HEK293 (cell line): ENCODE measurements around the gene CWF19L2.

Source experiments
- CTCF ChIA-PET: fragments of 350-600 bp; formaldehyde crosslinking; extraction: SDS; loops from one replicate; lab custom pipeline; 2021; ENCODE audit warnings: antibody characterized with exemption; lab: Yijun Ruan, JAX
- POLR2A ChIA-PET: fragments of 300-600 bp; formaldehyde crosslinking; extraction: SDS; loops from one replicate; lab custom pipeline; 2020; ENCODE audit warnings: antibody characterized with exemption, inconsistent platforms; lab: Yijun Ruan, JAX
- H3K27ac ChIP-seq: fragments of 200-500 bp; sonication (Bioruptor generic); 2 replicates; pipeline ENCODE4 v1.5.1; 2014; ENCODE audit warnings: low read depth, low read length, control low read depth, inconsistent platforms; ENCODE audit errors: extremely low read depth
- H3K36me3 ChIP-seq, 2 experiments: fragments of 200-500 bp in 1 of 2; sonication (Bioruptor generic) in 1 of 2; 1 replicate in 1 of 2; 2 replicates in 1 of 2; pipeline ENCODE4 v1.5.1; 2014 to 2017; ENCODE audit warnings: inconsistent platforms in 2 of 2, low read length in 2 of 2; ENCODE audit not compliant: control insufficient read depth in 2 of 2, insufficient read depth in 1 of 2
- H3K4me1 ChIP-seq: fragments of 200-500 bp; sonication (Bioruptor generic); 2 replicates; pipeline ENCODE4 v1.5.1; 2014; ENCODE audit warnings: mild to moderate bottlenecking, low read length, inconsistent platforms; ENCODE audit not compliant: control insufficient read depth, insufficient read depth
- H3K4me3 ChIP-seq: 2 replicates; pipeline ENCODE4 v1.5.1; 2011; ENCODE audit warnings: low read depth, mild to moderate bottlenecking, control low read depth, low read length, moderate library complexity
- H3K9me3 ChIP-seq: fragments of 200-500 bp; sonication (Bioruptor generic); 2 replicates; pipeline ENCODE4 v1.5.1; 2014; ENCODE audit warnings: low read depth, low read length, inconsistent platforms; ENCODE audit not compliant: control insufficient read depth, insufficient read depth
- HOXA7 ChIP-seq: sonication (generic); formaldehyde crosslinking; IDR thresholded peaks from 2 replicates; pipeline ENCODE4 v1.8.1; 2022; ENCODE audit warnings: missing genetic modification reagents, borderline replicate concordance
- ZNF202 ChIP-seq: fragments of 450-650 bp; formaldehyde crosslinking; IDR thresholded peaks from 2 replicates; pipeline ENCODE4 v1.5.1; 2016; ENCODE audit warnings: missing biosample characterization, missing genetic modification characterization, borderline replicate concordance
- ZNF266 ChIP-seq: fragments of 450-650 bp; formaldehyde crosslinking; IDR thresholded peaks from 2 replicates; pipeline ENCODE4 v1.5.1; 2016; ENCODE audit warnings: missing biosample characterization, missing genetic modification characterization, low read depth
- ZNF292 ChIP-seq: fragments of 450-650 bp; formaldehyde crosslinking; IDR thresholded peaks from 2 replicates; pipeline ENCODE4 v1.5.1; 2016; ENCODE audit warnings: low read depth, missing biosample characterization, missing genetic modification characterization, borderline replicate concordance
- ZNF311 ChIP-seq: fragments of 450-650 bp; formaldehyde crosslinking; IDR thresholded peaks from 2 replicates; pipeline ENCODE4 v1.5.1; 2017; ENCODE audit warnings: missing biosample characterization, missing genetic modification characterization, borderline replicate concordance
- ZNF558 ChIP-seq: fragments of 450-650 bp; formaldehyde crosslinking; IDR thresholded peaks from 2 replicates; pipeline ENCODE4 v1.5.1; 2016; ENCODE audit warnings: missing biosample characterization, missing genetic modification characterization
- ZNF596 ChIP-seq: fragments of 450-650 bp; IDR thresholded peaks from 2 replicates; pipeline ENCODE4 v1.5.0; 2018; ENCODE audit warnings: missing biosample characterization, mild to moderate bottlenecking, missing genetic modification characterization, moderate library complexity
- ZNF610 ChIP-seq: fragments of 450-650 bp; formaldehyde crosslinking; IDR thresholded peaks from 2 replicates; pipeline ENCODE4 v1.5.1; 2016; ENCODE audit warnings: missing biosample characterization, missing genetic modification characterization, borderline replicate concordance
- ZNF621 ChIP-seq: fragments of 450-650 bp; formaldehyde crosslinking; IDR thresholded peaks from 2 replicates; pipeline ENCODE4 v1.5.1; 2017; ENCODE audit warnings: missing biosample characterization, missing genetic modification characterization
- ZNF623 ChIP-seq: fragments of 450-650 bp; formaldehyde crosslinking; IDR thresholded peaks from 2 replicates; pipeline ENCODE4 v1.5.1; 2016; ENCODE audit warnings: missing biosample characterization, missing genetic modification characterization
- ZNF658 ChIP-seq: fragments of 450-650 bp; formaldehyde crosslinking; IDR thresholded peaks from 2 replicates; pipeline ENCODE4; 2016; ENCODE audit warnings: missing biosample characterization, missing genetic modification characterization
- ZNF701 ChIP-seq: fragments of 450-650 bp; formaldehyde crosslinking; IDR thresholded peaks from 2 replicates; pipeline ENCODE4 v1.5.1; 2016; ENCODE audit warnings: missing biosample characterization, missing genetic modification characterization
- TF ChIP-seq, protein P1 (sequence below): fragments of 450-650 bp; formaldehyde crosslinking; IDR thresholded peaks from 2 replicates; pipeline ENCODE4 v1.5.1; 2016; ENCODE audit warnings: missing biosample characterization, missing genetic modification characterization
- TF ChIP-seq, protein P2 (sequence below): fragments of 450-650 bp; formaldehyde crosslinking; IDR thresholded peaks from 2 replicates; pipeline ENCODE4 v1.5.1; 2016; ENCODE audit warnings: missing biosample characterization, missing genetic modification characterization
- TF ChIP-seq, protein P3 (sequence below): fragments of 450-650 bp; formaldehyde crosslinking; conservative IDR thresholded peaks from 2 replicates; pipeline ENCODE4 v1.5.1; 2016; ENCODE audit warnings: low read depth, missing biosample characterization, missing genetic modification characterization
- TF ChIP-seq, protein P4 (sequence below): fragments of 450-650 bp; formaldehyde crosslinking; IDR thresholded peaks from 2 replicates; pipeline ENCODE4 v1.5.1; 2017; ENCODE audit warnings: missing biosample characterization, missing genetic modification characterization
- TF ChIP-seq, protein P5 (sequence below): fragments of 450-650 bp; formaldehyde crosslinking; IDR thresholded peaks from 2 replicates; pipeline ENCODE4 v1.5.1; 2016; ENCODE audit warnings: missing biosample characterization, missing genetic modification characterization

The CWF19L2 gene

DNA sequence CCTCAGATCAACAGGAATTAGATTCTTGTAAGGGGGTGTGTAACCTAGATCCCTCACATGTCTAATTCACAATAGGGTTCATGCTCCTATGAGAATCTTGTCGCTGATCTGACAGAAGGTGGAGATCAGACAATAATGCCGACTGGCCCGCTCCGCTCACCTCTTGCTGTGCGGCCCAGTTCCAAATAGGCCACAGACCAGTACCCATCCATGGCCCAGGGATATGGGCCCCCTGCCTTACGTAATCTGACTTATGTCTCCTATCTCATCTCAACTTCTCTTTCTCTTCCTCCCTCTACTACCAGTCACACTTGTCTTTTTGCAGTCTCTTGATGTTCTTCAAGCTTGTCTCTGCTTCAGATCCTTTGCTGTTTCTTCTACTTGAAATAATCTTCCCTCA, 70.0 kb downstream of the CWF19L2 start (continued):
- TF ChIP-seq ZNF623 (tag by site-specific recombination) (no peak), HOXA7 (CRISPR knock-in tag) (no peak), ZNF292 (no peak), ZNF621 (no peak), ZNF558 (tag by site-specific recombination) (no peak)
- TF ChIP-seq, protein P1, sequence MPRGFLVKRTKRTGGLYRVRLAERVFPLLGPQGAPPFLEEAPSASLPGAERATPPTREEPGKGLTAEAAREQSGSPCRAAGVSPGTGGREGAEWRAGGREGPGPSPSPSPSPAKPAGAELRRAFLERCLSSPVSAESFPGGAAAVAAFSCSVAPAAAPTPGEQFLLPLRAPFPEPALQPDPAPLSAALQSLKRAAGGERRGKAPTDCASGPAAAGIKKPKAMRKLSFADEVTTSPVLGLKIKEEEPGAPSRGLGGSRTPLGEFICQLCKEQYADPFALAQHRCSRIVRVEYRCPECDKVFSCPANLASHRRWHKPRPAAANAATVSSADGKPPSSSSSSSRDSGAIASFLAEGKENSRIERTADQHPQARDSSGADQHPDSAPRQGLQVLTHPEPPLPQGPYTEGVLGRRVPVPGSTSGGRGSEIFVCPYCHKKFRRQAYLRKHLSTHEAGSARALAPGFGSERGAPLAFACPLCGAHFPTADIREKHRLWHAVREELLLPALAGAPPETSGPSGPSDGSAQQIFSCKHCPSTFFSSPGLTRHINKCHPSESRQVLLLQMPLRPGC (tag by site-specific recombination) = no peak

DNA sequence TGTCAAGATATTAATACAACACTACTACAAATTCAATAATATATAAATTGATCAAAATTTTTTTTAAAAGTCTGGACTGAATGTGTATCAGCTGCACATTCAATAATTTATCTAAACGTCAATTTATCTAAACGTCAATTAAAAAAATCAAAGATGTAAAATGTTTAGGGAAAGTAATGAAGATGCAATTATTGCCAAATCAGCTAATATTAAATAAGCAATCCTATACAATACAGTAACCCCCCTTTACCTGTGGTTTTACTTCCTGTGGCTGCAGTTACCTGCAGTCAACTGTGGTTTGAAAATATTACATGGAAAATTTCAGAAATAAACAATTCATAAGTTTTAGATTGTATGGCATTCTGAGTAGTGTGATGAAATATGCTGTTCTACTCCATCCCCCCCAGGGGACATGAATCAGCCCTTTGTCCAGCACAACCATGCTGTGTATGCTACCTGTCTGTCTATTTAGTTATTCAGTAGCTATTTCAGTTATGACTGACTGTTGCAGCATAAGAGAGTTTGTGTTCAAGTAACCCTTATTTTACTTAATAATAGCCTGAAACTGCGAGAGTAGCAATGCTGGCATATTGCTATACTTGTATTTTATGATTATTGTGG, 72.2 kb downstream of the CWF19L2 start:
- Histone ChIP-seq H3K36me3 (peaks cover 0 to 16% of the 10 kb centered on the region in 2 experiments; a peak in 1 of 3 replicates), H3K9me3 (no peaks in the 10 kb centered on the region), H3K4me1 (no peaks in the 10 kb centered on the region), H3K27ac (no peak overlapping the region), H3K4me3 (no peak overlapping the region)
- TF ChIP-seq, protein P2, sequence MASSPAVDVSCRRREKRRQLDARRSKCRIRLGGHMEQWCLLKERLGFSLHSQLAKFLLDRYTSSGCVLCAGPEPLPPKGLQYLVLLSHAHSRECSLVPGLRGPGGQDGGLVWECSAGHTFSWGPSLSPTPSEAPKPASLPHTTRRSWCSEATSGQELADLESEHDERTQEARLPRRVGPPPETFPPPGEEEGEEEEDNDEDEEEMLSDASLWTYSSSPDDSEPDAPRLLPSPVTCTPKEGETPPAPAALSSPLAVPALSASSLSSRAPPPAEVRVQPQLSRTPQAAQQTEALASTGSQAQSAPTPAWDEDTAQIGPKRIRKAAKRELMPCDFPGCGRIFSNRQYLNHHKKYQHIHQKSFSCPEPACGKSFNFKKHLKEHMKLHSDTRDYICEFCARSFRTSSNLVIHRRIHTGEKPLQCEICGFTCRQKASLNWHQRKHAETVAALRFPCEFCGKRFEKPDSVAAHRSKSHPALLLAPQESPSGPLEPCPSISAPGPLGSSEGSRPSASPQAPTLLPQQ (tag by site-specific recombination) = no peak
- TF ChIP-seq ZNF596 (tag by site-specific recombination) (no peak), ZNF610 (tag by site-specific recombination) (no peak), ZNF266 (tag by site-specific recombination) (no peak), ZNF701 (no peak), ZNF202 (tag by site-specific recombination) (no peak), ZNF558 (tag by site-specific recombination) (no peak), ZNF658 (tag by site-specific recombination) (no peak), ZNF311 (tag by site-specific recombination) (no peak)
- TF ChIP-seq, protein P3, sequence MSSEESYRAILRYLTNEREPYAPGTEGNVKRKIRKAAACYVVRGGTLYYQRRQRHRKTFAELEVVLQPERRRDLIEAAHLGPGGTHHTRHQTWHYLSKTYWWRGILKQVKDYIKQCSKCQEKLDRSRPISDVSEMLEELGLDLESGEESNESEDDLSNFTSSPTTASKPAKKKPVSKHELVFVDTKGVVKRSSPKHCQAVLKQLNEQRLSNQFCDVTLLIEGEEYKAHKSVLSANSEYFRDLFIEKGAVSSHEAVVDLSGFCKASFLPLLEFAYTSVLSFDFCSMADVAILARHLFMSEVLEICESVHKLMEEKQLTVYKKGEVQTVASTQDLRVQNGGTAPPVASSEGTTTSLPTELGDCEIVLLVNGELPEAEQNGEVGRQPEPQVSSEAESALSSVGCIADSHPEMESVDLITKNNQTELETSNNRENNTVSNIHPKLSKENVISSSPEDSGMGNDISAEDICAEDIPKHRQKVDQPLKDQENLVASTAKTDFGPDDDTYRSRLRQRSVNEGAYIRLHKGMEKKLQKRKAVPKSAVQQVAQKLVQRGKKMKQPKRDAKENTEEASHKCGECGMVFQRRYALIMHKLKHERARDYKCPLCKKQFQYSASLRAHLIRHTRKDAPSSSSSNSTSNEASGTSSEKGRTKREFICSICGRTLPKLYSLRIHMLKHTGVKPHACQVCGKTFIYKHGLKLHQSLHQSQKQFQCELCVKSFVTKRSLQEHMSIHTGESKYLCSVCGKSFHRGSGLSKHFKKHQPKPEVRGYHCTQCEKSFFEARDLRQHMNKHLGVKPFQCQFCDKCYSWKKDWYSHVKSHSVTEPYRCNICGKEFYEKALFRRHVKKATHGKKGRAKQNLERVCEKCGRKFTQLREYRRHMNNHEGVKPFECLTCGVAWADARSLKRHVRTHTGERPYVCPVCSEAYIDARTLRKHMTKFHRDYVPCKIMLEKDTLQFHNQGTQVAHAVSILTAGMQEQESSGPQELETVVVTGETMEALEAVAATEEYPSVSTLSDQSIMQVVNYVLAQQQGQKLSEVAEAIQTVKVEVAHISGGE = no peak
- TF ChIP-seq, protein P4, sequence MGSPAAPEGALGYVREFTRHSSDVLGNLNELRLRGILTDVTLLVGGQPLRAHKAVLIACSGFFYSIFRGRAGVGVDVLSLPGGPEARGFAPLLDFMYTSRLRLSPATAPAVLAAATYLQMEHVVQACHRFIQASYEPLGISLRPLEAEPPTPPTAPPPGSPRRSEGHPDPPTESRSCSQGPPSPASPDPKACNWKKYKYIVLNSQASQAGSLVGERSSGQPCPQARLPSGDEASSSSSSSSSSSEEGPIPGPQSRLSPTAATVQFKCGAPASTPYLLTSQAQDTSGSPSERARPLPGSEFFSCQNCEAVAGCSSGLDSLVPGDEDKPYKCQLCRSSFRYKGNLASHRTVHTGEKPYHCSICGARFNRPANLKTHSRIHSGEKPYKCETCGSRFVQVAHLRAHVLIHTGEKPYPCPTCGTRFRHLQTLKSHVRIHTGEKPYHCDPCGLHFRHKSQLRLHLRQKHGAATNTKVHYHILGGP = no peak
- TF ChIP-seq, protein P5, sequence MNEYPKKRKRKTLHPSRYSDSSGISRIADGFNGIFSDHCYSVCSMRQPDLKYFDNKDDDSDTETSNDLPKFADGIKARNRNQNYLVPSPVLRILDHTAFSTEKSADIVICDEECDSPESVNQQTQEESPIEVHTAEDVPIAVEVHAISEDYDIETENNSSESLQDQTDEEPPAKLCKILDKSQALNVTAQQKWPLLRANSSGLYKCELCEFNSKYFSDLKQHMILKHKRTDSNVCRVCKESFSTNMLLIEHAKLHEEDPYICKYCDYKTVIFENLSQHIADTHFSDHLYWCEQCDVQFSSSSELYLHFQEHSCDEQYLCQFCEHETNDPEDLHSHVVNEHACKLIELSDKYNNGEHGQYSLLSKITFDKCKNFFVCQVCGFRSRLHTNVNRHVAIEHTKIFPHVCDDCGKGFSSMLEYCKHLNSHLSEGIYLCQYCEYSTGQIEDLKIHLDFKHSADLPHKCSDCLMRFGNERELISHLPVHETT = no peak
- POLR2A ChIA-PET = no interaction called here
- CTCF ChIA-PET = no interaction called here
